ENCODE measurements around the gene SPATA13. TPM values are rescaled to one million over a fixed set of nuclear protein-coding genes. Genes with fewer than 3 reads are reported as not detected.

SPATA13 gene
- total RNA-seq, 6 experiments from 2014 or later = 7.0 to 9.2 (median 8.4) TPM

DNA sequence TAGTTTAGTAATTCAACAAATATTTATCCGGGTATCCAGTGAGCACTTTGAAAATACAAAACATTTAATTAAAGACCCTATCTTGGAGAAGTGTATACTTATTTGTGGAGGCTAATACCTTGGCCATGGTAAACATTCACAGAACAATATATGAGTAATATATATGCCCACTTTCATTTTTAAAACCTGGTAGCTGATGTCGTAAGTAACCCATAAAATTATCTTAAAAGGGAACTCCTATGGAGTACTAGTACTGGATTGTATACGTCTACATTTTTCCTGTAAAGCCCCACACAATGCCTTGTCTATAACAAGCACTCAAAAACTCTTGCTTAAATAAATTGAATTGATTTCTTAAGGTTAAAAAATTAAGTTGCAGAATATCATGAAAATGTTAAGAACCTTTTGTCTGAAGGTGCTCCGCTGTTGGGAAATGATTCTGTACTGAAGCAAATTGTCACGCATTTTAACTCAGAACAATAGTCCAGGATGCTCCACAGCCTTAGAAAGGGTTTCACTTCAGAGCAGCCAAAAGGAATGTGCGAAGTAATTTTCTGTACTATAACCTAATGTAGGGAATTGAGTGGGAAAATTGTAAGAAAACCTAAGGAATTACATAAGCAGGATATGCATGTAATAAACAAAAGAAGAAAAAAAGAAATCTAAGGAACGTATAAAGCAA is 90.0 kb downstream of the SPATA13 start:
- Mint-ChIP-seq H3K27ac (no peak overlapping the region), H3K4me3 (no peak overlapping the region), H3K27me3 (ENCODE audit: insufficient read depth) (peaks cover 3% of the 10 kb centered on the region), H3K36me3 (ENCODE audit: low read depth) (peaks cover 19% of the 10 kb centered on the region), H3K4me1 (ENCODE audit: low read depth) (no peaks in the 10 kb centered on the region), H3K9me3 (no peaks in the 10 kb centered on the region)
- no peak for DNase-seq
- TF ChIP-seq, protein P1, sequence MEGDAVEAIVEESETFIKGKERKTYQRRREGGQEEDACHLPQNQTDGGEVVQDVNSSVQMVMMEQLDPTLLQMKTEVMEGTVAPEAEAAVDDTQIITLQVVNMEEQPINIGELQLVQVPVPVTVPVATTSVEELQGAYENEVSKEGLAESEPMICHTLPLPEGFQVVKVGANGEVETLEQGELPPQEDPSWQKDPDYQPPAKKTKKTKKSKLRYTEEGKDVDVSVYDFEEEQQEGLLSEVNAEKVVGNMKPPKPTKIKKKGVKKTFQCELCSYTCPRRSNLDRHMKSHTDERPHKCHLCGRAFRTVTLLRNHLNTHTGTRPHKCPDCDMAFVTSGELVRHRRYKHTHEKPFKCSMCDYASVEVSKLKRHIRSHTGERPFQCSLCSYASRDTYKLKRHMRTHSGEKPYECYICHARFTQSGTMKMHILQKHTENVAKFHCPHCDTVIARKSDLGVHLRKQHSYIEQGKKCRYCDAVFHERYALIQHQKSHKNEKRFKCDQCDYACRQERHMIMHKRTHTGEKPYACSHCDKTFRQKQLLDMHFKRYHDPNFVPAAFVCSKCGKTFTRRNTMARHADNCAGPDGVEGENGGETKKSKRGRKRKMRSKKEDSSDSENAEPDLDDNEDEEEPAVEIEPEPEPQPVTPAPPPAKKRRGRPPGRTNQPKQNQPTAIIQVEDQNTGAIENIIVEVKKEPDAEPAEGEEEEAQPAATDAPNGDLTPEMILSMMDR (IDR thresholded peaks at IDR 0.05) = no peak

DNA sequence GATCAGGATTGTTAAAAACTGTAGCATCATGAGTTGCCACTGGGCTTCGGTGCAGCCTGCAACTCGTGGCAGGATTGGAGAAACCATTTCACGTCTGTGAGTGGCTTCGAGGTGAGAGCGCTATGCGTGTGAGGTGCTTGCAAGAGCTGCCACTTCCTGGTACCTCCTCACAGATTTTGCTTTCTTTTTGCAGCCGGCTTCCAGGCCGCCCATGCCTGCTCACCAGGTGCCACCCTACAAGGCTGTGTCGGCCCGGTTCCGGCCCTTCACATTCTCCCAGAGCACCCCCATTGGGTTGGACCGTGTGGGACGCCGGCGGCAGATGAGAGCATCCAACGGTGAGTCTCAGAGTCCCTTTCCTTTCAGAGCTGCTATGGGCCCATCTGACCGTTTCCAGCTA is 91.0 kb downstream of the SPATA13 start:
- H3K27ac Mint-ChIP-seq = no peak overlapping the region
- H3K4me3 Mint-ChIP-seq = no peak overlapping the region
- TF ChIP-seq, protein P1 (IDR thresholded peaks at IDR 0.05) = no peak
- H3K27me3 Mint-ChIP-seq (ENCODE audit: insufficient read depth) = peaks cover 3% of the 10 kb centered on the region
- H3K4me1 Mint-ChIP-seq (ENCODE audit: low read depth) = no peaks in the 10 kb centered on the region
- H3K9me3 Mint-ChIP-seq = no peaks in the 10 kb centered on the region
- no peak for DNase-seq
- H3K36me3 Mint-ChIP-seq (ENCODE audit: low read depth) = peaks cover 19% of the 10 kb centered on the region

DNA sequence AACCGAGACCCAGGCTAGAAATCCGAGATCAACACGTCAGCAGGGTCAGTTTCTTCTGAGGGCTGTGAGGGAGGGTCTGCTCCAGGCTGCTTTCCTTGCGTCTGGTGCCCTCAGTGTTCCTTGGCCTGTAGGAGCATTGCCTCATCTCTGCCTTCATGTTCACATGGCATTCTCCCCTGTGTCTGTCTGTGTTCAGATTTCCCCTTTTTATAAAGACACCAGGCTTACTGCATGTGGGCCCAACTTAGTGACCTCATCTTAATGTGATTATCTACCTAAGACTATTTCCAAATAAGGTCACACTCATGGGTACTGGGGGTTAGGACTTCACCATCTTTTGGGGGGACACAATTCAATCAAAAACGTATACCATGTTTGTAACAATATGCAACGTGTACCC is 91.6 kb downstream of the SPATA13 start:
- no peak for DNase-seq
- Mint-ChIP-seq H3K4me1 (ENCODE audit: low read depth) (no peaks in the 10 kb centered on the region), H3K27me3 (ENCODE audit: insufficient read depth) (peaks cover 3% of the 10 kb centered on the region), H3K4me3 (no peak overlapping the region), H3K9me3 (no peaks in the 10 kb centered on the region), H3K27ac (no peak overlapping the region), H3K36me3 (ENCODE audit: low read depth) (peaks cover 19% of the 10 kb centered on the region)
- TF ChIP-seq, protein P1 (IDR thresholded peaks at IDR 0.05) = no peak

DNA sequence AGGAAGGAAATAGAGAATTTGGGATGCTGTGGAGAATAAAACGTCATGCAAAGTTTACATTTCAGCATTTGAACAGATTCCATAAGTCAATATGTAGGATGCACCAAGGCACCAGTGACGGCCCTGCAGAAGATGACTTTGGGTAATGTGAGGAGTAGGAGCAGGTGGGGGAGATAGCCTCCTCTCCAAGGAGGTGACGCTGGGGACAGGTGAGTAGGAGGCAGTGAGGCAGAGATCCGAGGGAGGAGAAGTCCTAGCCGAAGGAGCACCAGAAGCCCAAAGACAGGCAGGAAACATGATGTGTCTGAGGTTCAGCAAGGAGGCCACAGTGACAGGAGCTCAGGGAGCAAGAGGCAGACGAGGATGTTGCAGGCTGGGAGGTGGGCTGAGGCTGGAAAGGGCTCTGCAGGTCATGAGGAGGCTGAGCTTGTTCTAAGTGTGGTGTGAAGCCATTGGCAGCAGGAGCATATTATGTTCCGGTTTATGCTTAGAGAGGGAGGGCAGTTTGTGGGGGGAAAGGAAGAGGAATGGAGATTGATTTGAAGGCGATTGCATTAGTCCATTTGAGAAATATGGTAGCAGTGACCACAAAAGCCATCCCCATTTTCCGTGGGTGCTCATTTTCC is 93.1 kb downstream of the SPATA13 start:
- Mint-ChIP-seq H3K4me1 (ENCODE audit: low read depth) (no peaks in the 10 kb centered on the region), H3K27me3 (ENCODE audit: insufficient read depth) (no peaks in the 10 kb centered on the region; the same call in 1 of the 2 replicates), H3K36me3 (ENCODE audit: low read depth) (peaks cover 19% of the 10 kb centered on the region), H3K9me3 (no peaks in the 10 kb centered on the region), H3K4me3 (no peak overlapping the region), H3K27ac (no peak overlapping the region)
- no peak for DNase-seq
- TF ChIP-seq, protein P1 (IDR thresholded peaks at IDR 0.05) = no peak

DNA sequence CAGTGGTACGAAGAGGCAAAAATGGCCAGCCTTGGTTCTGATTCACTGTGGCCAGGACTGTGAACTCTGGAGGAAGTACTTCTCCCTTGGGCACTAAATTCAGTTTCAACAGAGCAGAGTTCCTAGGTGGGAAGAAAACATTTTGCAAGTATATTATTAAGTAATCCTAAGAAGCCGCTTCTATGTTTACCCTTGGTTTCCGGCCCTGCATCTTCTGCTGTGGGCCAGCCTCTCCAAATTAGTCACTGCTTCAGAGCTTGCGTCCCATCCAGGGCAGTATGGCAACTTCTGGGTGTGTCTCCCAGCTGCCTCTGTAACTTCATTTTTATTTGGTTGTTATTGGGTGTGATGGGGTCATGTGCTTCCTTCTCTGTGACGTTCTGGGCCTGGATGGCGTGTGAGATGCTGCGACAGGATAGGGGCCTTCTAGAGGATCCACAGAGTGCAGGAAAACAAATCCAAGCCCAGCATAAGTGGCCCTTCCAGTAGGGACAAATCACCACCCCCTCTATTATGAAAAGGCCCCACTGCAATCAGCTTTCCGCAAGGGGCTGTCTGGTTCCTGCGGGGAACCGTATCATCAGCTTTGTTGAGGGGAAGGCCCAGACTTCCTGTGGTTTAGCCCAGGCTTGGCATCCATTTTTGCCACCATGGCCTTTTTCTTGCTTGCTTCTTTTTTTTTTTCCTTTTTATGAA is 93.8 kb downstream of the SPATA13 start:
- Mint-ChIP-seq H3K27me3 (ENCODE audit: insufficient read depth) (no peaks in the 10 kb centered on the region; the same call in 1 of the 2 replicates), H3K4me3 (no peak overlapping the region), H3K4me1 (ENCODE audit: low read depth) (no peaks in the 10 kb centered on the region), H3K36me3 (ENCODE audit: low read depth) (peaks cover 19% of the 10 kb centered on the region), H3K9me3 (no peaks in the 10 kb centered on the region), H3K27ac (no peak overlapping the region)
- DNase-seq = no peak
- TF ChIP-seq, protein P1 (IDR thresholded peaks at IDR 0.05) = no peak
